ENCODE data around the gene JPH2. TPM values are rescaled to one million over a fixed set of nuclear protein-coding genes. Genes with fewer than 3 reads are reported as not detected.

The JPH2 gene
- total RNA-seq, 1 donor from 2014 or later, result 0.07 TPM

DNA sequence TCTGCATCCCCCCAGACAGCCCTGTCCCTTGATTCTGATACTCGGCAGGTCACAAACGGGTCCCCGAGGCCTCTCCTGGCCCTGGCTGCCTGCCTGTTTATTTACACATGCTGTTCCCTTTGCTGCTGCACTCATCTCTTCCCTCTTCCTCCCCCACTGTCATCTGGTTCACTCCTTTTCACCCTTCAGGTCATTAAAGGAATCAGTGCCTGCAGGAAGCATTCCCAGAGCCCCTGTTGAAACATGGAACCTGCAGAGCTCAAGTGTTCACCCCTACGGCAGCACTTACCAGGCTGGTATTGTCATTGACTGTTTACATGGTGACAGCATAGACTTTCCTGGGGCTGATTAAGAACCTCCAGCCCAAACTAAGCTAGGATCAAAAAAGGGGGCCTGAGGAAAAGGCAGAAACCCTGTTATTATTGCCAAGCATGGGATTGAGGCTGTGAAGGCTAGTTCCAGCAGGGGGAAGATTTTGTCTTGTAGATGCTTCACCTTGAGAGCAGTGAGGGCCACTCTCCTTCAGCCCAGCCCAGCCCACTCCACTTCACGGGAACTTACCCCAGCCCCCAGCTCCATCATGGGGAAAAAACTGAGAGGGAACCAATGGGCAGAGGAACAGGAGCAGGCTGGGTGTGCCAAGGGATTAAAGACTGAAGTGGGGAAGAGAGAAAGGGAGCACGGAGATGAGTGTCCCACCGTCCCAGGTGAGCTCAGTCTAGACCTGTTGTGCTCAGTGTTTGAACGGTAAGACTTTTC lies 73.2 kb downstream of the JPH2 start:
- H3K36me3 Mint-ChIP-seq (ENCODE audit: low read depth), result no peaks in the 10 kb centered on the region
- no peak overlapping the region for H3K4me3 Mint-ChIP-seq
- no peak overlapping the region for H3K27ac Mint-ChIP-seq (ENCODE audit: unreplicated experiment)
- DNase-seq (ENCODE audit: low read depth, low spot score), result no peak
- no peak for TF ChIP-seq CTCF (conservative IDR thresholded peaks at IDR 0.05)
- no peaks in the 10 kb centered on the region for H3K27me3 Mint-ChIP-seq (ENCODE audit: low read depth)
- no peaks in the 10 kb centered on the region for H3K4me1 Mint-ChIP-seq
- H3K9me3 Mint-ChIP-seq, result peaks cover 3% of the 10 kb centered on the region

GRCh38 chr20:44112889-44113617 lies 73.9 kb downstream of the JPH2 start:
- no peak for DNase-seq (ENCODE audit: low read depth, low spot score)

DNA sequence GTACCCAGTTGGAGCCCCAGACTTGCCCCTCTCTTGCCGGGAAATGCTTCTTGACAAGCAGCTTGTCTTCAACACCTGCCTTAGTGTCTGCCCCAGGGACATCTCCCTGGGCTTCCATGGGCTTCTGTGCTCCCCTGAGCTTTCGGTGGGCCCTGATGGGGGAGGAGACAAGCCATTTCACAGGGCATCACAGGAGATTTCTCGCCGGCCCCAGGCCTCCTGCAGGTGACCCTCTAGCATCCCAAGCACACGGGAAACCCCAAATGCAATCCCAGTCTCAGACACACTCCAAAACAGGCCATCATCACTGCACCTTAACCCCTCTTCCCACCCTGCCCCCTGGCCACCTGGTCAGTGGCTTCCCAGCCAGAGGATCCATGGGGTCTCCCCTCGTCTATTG lies 74.5 kb downstream of the JPH2 start:
- DNase-seq (ENCODE audit: low read depth, low spot score), result no peak
- Mint-ChIP-seq H3K9me3 (peaks cover 5% of the 10 kb centered on the region), H3K27ac (ENCODE audit: unreplicated experiment) (no peak overlapping the region)

More at GRCh38 chr20:44112889-44113617, 73.9 kb downstream of the JPH2 start:
- Mint-ChIP-seq H3K27ac (ENCODE audit: unreplicated experiment) (no peak overlapping the region), H3K4me1 (no peaks in the 10 kb centered on the region), H3K9me3 (peaks cover 5% of the 10 kb centered on the region), H3K27me3 (ENCODE audit: low read depth) (peaks cover 2% of the 10 kb centered on the region), H3K4me3 (no peak overlapping the region), H3K36me3 (ENCODE audit: low read depth) (no peaks in the 10 kb centered on the region)
- TF ChIP-seq CTCF (conservative IDR thresholded peaks at IDR 0.05), result no peak

DNA sequence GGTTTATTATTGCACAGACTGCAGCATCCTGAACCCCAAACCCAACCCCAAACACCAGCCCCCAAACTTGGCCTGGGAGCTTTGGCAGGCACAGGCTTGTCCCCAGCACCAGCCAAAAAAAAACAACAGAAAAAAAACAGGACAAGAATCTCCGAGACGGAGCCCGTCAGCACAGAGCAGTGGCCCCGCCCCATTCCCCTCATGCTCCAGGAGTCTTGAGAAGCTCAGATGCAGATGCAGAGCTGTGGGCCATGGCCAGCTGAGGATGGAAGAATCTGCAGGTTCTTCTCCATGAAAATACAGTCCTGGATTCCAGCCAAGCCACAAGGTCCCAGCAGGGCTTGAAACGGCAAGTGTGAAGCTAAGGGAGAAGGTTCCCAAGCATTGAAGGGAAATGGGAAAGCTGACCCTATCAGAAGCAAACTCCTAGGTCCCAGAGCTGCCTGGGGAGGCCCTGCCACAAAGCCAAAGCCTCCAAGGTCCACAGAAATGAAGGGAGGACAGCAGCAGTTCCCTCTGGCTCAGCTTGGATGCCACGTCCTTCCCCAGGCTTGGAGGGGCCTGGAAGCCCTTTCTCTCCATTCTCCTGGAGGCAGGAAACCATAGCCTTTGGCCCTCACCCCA lies 75.2 kb downstream of the JPH2 start:
- no peaks in the 10 kb centered on the region for H3K4me1 Mint-ChIP-seq
- no peaks in the 10 kb centered on the region for H3K36me3 Mint-ChIP-seq (ENCODE audit: low read depth)
- no peak for DNase-seq (ENCODE audit: low read depth, low spot score)
- H3K9me3 Mint-ChIP-seq, result peaks cover 5% of the 10 kb centered on the region
- no peak overlapping the region for H3K27ac Mint-ChIP-seq (ENCODE audit: unreplicated experiment)
- H3K27me3 Mint-ChIP-seq (ENCODE audit: low read depth), result peaks cover 9% of the 10 kb centered on the region
- no peak overlapping the region for H3K4me3 Mint-ChIP-seq
- no peak for TF ChIP-seq CTCF (conservative IDR thresholded peaks at IDR 0.05)

More for the DNA sequence above, 74.5 kb downstream of the JPH2 start:
- no peaks in the 10 kb centered on the region for H3K4me1 Mint-ChIP-seq
- no peaks in the 10 kb centered on the region for H3K36me3 Mint-ChIP-seq (ENCODE audit: low read depth)
- H3K4me3 Mint-ChIP-seq, result no peak overlapping the region
- peaks cover 3% of the 10 kb centered on the region for H3K27me3 Mint-ChIP-seq (ENCODE audit: low read depth)
- no peak for TF ChIP-seq CTCF (conservative IDR thresholded peaks at IDR 0.05)

GRCh38 chr20:44110816-44111568 lies 76.0 kb downstream of the JPH2 start:
- no peak for TF ChIP-seq CTCF (conservative IDR thresholded peaks at IDR 0.05)
- DNase-seq (ENCODE audit: low read depth, low spot score), result no peak
- H3K36me3 Mint-ChIP-seq (ENCODE audit: low read depth), result no peaks in the 10 kb centered on the region
- H3K4me3 Mint-ChIP-seq, result no peak overlapping the region
- H3K27ac Mint-ChIP-seq (ENCODE audit: unreplicated experiment), result no peak overlapping the region
- no peaks in the 10 kb centered on the region for H3K4me1 Mint-ChIP-seq
- peaks cover 15% of the 10 kb centered on the region for H3K27me3 Mint-ChIP-seq (ENCODE audit: low read depth)
- peaks cover 5% of the 10 kb centered on the region for H3K9me3 Mint-ChIP-seq
